ENCODE measurements around the gene MYOZ3. TPM values are rescaled to one million over a fixed set of nuclear protein-coding genes. Genes with fewer than 3 reads are reported as not detected.

The MYOZ3 gene
- total RNA-seq, 1 experiment from 2014 or later = not detected

DNA sequence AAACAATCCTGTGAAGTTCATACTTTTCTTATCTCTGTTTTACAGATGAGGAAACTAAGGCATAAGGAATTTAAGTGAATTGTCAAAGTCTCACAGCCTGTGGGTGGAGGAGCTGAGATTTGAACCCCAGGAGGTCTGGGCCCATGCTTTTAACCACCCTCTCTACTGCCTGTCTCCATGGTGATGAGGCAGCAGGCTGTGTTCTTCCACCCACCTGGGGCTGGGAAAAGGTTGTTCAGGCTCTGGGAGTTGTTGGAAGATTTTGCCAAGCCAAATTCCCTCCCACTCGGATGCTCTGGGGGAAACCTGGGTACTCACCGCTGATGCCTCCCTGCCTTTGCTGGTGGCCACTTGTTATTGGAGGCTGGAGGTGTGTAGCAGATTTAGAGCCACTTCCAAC is 38.9 kb upstream of the MYOZ3 start:
- BruUV-seq (replicated peaks) = no TSS peak
- H4K20me1 ChIP-seq (ENCODE audit: insufficient read depth) = 0 out of 2 replicates have a peak, but pooled peaks cover 4% of the 10 kb centered on the region
- POLR2A ChIA-PET (ENCODE audit: unreplicated experiment) = interaction anchor here (0.6 kb wide), 1 partner anchor 38 kb away, joined by 10 read pairs; no protein-coding TSS in a partner anchor
- H3K9me2 ChIP-seq (ENCODE audit: insufficient read depth) = no peaks in the 10 kb centered on the region
- H3K27me3 ChIP-seq (ENCODE audit: insufficient read depth, low read depth) = peaks cover 41% of the 10 kb centered on the region
- H3K4me2 ChIP-seq = no peak overlapping the region
- H3K79me2 ChIP-seq (ENCODE audit: low read depth) = no peaks in the 10 kb centered on the region
- no peaks in the 10 kb centered on the region for H3K36me3 ChIP-seq (ENCODE audit: low read depth)
- CTCF ChIA-PET = no interaction called here
- intact Hi-C loops (cut with micrococcal nuclease; ENCODE audit: unreplicated experiment) = no loop called here
- TF ChIP-seq EZH2 (IDR thresholded peaks at IDR 0.05; ENCODE audit: low read depth) = no peak
- TF ChIP-seq, protein P1, sequence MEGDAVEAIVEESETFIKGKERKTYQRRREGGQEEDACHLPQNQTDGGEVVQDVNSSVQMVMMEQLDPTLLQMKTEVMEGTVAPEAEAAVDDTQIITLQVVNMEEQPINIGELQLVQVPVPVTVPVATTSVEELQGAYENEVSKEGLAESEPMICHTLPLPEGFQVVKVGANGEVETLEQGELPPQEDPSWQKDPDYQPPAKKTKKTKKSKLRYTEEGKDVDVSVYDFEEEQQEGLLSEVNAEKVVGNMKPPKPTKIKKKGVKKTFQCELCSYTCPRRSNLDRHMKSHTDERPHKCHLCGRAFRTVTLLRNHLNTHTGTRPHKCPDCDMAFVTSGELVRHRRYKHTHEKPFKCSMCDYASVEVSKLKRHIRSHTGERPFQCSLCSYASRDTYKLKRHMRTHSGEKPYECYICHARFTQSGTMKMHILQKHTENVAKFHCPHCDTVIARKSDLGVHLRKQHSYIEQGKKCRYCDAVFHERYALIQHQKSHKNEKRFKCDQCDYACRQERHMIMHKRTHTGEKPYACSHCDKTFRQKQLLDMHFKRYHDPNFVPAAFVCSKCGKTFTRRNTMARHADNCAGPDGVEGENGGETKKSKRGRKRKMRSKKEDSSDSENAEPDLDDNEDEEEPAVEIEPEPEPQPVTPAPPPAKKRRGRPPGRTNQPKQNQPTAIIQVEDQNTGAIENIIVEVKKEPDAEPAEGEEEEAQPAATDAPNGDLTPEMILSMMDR (conservative IDR thresholded peaks at IDR 0.05) = no peak
- no peak overlapping the region for H3K27ac ChIP-seq
- peaks cover 8% of the 10 kb centered on the region for H3K4me1 ChIP-seq (replicated peaks; ENCODE audit: insufficient read depth)
- peaks cover 9% of the 10 kb centered on the region; the same call in 1 of the 2 replicates for H3F3A ChIP-seq (ENCODE audit: insufficient read depth, low read depth)
- H3K4me3 ChIP-seq = no peak overlapping the region
- DNase-seq = no peak
- no peaks in the 10 kb centered on the region for H3K9me3 ChIP-seq (ENCODE audit: insufficient read depth, low read depth)
- no peak overlapping the region for H2AFZ ChIP-seq

GRCh38 chr5:150623152-150623877 is 37.7 kb upstream of the MYOZ3 start:
- ChIA-PET POLR2A (ENCODE audit: unreplicated experiment) (no interaction called here), CTCF (no interaction called here)
- Histone ChIP-seq H3K27ac (no peak overlapping the region), H3K4me2 (no peak overlapping the region), H3K4me1 (replicated peaks; ENCODE audit: insufficient read depth) (no peaks in the 10 kb centered on the region; the same call in 1 of the 2 replicates), H3K9me3 (ENCODE audit: insufficient read depth, low read depth) (no peaks in the 10 kb centered on the region), H3K27me3 (ENCODE audit: insufficient read depth, low read depth) (peaks cover 41% of the 10 kb centered on the region), H2AFZ (no peak overlapping the region), H3K79me2 (ENCODE audit: low read depth) (no peaks in the 10 kb centered on the region), H3K4me3 (no peak overlapping the region), H3F3A (ENCODE audit: insufficient read depth, low read depth) (0 out of 2 replicates have a peak, but pooled peaks cover 6% of the 10 kb centered on the region), H3K36me3 (ENCODE audit: low read depth) (no peaks in the 10 kb centered on the region), H4K20me1 (ENCODE audit: insufficient read depth) (no peaks in the 10 kb centered on the region), H3K9me2 (ENCODE audit: insufficient read depth) (no peaks in the 10 kb centered on the region)
- intact Hi-C loops (cut with micrococcal nuclease; ENCODE audit: unreplicated experiment) = no loop called here
- BruUV-seq (replicated peaks) = no TSS peak
- no peak for DNase-seq
- TF ChIP-seq EZH2 (IDR thresholded peaks at IDR 0.05; ENCODE audit: low read depth) = no peak
- TF ChIP-seq, protein P1 (conservative IDR thresholded peaks at IDR 0.05) = no peak

GRCh38 chr5:150623878-150624216 is 37.2 kb upstream of the MYOZ3 start:
- H3K9me3 ChIP-seq (ENCODE audit: insufficient read depth, low read depth) = no peaks in the 10 kb centered on the region
- H3K36me3 ChIP-seq (ENCODE audit: low read depth) = no peaks in the 10 kb centered on the region
- no peak overlapping the region for H3K4me3 ChIP-seq
- no peaks in the 10 kb centered on the region for H4K20me1 ChIP-seq (ENCODE audit: insufficient read depth)
- no peak overlapping the region for H3K27ac ChIP-seq
- H3K27me3 ChIP-seq (ENCODE audit: insufficient read depth, low read depth) = peaks cover 41% of the 10 kb centered on the region
- no peak overlapping the region for H3K4me2 ChIP-seq
- 0 out of 2 replicates have a peak, but pooled peaks cover 7% of the 10 kb centered on the region for H3F3A ChIP-seq (ENCODE audit: insufficient read depth, low read depth)
- H3K4me1 ChIP-seq (replicated peaks; ENCODE audit: insufficient read depth) = no peaks in the 10 kb centered on the region; the same call in 1 of the 2 replicates
- ChIA-PET CTCF (interaction anchor here (0.5 kb wide), 1 partner anchor 544 kb away, joined by 12 read pairs; no protein-coding TSS in a partner anchor), POLR2A (ENCODE audit: unreplicated experiment) (no interaction called here)
- BruUV-seq (replicated peaks) = no TSS peak
- H3K79me2 ChIP-seq (ENCODE audit: low read depth) = no peaks in the 10 kb centered on the region
- H2AFZ ChIP-seq = no peak overlapping the region
- TF ChIP-seq, protein P1 (conservative IDR thresholded peaks at IDR 0.05) = no peak
- no peak for TF ChIP-seq EZH2 (IDR thresholded peaks at IDR 0.05; ENCODE audit: low read depth)
- H3K9me2 ChIP-seq (ENCODE audit: insufficient read depth) = no peaks in the 10 kb centered on the region
- intact Hi-C loops (cut with micrococcal nuclease; ENCODE audit: unreplicated experiment) = no loop called here
- DNase-seq = no peak
